Measurements from ENCODE around the gene PHF2. TPM values are rescaled to one million over a fixed set of nuclear protein-coding genes. Genes with fewer than 3 reads are reported as not detected.

Gene PHF2
- 10 to 100 TPM; 19.7 to 19.9 TPM for total RNA-seq

DNA sequence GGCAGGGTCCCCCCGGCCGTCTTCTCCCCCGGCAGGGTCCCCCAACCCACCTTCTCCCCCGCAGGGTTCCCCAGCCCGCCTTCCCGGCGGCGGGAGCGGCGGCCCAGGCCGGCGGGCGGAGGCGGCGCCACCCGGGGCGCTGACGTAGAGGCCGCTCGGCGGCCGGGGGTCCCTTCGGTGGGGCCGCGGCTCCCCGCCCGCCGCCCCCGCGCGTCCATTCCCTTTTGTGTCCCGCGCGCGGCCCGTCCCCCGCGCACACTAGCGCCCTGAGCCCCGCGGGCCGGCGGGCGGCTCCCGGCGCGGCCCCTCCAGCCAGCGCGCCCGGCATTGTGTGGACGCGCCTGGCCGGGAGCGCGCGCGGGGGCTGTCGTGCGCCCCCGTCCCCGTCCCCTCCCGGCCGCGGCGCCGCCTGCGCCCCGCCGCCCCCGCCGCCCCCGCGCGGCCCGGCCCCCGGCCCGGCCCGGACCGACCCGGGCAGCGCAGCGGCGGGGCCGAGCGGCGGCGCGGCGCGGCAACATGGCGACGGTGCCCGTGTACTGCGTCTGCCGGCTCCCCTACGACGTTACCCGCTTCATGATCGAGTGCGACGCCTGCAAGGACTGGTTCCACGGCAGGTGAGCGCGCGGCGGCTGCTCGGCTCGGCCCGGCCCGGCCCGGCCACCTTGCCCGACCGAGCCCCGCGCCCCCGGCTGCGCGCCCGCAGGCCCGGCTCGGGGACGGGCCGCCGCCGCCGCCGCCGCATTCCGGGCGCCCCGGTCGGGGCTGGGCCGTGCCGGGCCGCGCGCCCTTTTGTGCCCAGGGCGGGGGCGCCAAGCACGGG is at the start of gene PHF2:
Gene PHF2 (plus strand): TSS at position 327 of the 820 bp plus-strand sequence. CDS start 190 bp downstream, at position 517.
- POLR2A ChIA-PET, result interaction anchor here (0.6 to 2.4 kb wide), 4 partner anchors 10 to 436 kb away, joined by 3 to 17 read pairs (median 3); no protein-coding TSS in a partner anchor

DNA sequence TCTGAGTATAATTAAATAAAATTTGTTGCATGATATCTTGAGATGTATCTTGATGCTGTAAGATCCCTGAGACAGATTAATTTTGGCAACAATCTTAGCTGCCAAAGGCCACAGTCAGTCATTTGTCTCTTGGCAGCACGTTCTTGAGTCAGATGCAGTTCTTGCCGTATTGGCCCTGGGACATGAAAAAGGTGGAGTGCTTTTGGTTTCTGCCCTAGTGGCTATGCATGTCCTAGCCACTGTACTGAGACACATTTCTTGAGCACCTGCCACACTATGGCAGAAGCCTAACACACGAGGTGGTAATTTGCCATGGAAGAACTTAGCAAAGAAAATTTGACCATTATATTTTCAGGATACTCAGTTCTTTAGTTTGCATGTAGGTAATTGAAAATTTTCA is 45.0 kb upstream of the PHF2 start:
- ChIA-PET POLR2A (no interaction called here), CTCF (no interaction called here)

More for the DNA sequence above, at the start of gene PHF2:
- CTCF ChIA-PET, result interaction anchor here (1.9 kb wide), 1 partner anchor 10 kb away, joined by 9 read pairs; no protein-coding TSS in a partner anchor

DNA sequence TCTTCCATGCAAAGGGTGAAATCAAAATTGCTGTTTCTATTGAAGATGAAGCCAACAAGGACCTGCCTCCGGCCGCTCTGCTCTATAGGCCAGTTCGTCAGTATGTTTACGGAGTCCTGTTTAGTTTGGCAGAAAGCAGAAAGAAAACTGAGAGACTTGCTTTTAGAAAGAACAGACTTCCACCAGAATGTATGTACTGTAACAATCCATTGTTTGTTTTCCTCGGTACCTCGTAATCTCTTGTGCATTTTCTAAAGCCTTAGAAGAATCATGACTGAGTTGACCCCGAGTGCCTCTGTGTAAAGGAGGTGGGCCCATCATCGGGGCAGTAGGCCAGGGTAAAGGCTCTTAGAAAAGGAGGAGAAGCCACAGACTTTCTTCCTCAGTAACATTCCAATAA is 44.2 kb upstream of the PHF2 start:
- ChIA-PET CTCF (no interaction called here), POLR2A (no interaction called here)

DNA sequence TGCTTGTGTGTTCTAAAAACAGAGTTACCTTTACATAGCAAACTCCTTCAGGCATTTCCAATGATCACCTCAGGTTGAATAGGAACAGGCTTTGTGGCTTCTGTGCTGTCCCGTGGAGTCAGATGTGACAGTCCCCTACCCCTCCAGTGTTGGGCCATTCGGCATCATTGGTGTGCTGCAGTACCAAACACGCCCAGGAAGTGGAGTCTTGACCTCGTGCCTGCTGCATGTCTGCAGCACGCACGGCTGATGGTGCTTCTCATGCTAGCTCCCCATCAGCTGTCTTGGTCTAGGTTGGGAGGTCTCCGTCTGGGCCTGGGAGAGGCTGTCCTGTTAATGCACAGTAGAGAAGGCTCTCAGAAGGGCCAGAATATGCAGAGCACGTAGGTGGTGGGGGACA is 42.5 kb upstream of the PHF2 start:
- ChIA-PET POLR2A (no interaction called here), CTCF (no interaction called here)

DNA sequence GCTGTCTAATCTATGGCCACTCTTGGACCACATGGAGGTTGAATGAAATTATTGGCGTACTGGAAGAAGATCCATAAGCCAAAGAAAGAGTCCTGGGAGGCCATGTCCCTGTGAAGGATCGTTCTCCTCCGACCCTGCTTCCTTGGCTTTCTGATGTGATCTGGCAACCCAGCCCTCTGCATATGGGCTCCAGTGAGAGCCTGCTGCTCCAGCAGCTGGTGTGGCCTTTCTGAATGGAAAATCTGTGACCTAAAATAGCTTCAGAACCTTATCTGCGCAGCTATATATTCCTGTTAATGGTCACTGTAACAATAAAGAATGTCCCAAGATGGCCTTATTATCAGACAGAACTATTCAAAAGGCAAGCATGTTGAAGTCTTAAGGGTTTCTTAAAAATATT is 40.2 kb upstream of the PHF2 start:
- CTCF ChIA-PET, result no interaction called here
- POLR2A ChIA-PET, result no interaction called here

DNA sequence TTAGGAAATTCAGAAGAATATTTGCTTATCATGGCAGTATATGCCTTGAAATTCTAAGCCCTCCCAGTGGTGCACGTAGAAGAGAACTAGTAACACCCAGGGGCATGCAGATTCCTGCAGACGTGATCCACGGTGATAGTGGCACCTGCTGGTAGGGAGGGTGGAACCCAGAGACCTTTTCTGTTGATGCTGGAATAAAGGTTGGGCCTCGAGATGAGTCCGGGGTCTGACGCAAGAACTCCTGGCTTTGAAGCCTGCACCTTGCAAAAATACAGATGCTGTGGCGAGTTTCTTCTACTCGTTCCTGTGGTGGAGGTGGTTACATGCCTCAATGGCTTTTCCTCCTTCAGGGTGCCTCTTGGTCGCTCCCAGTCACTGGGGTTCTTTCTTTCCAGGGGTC is 39.5 kb upstream of the PHF2 start:
- CTCF ChIA-PET, result no interaction called here
- POLR2A ChIA-PET, result no interaction called here

DNA sequence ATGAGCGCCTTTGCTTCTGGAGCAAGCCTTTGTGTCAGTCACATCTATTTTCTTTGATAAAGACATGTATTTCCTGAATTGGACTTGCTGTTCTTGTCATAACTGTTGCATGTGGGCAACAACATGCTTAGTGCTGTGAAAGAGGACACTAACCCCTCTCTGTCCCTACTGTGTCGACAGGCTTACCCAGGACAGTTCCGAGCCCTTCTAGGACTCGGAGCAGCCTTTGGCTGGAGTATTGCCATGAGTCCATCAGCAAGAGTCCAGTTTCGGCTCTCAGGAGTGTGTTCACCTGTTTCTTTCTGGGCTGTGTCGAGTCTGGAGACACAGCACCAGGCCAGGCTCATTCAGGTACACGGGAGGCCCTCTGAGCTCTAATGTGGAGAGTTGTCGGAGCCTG is 36.1 kb upstream of the PHF2 start:
- ChIA-PET POLR2A (no interaction called here), CTCF (interaction anchor here (0.6 kb wide), 1 partner anchor 95 kb away, joined by 5 read pairs; no protein-coding TSS in a partner anchor)

DNA sequence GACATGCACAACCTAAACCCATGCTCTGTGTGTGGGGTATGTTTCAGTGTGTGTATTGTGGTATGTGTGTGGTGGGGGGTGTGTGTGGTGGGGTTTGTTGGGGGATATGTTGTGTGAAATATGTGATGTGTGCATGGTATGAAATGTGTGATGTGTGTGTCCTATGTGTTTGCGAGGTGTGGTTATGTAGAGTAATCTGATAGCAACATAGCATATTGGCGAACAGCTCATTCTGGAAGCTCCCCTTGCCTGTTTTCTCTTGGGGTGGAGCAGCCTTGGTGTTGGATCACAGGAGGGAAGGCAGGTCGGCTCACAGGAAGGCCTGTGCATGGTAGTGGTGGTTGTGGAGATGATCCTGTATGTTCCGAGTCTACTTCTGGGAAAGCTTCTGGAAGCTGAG is 35.4 kb upstream of the PHF2 start:
- POLR2A ChIA-PET, result no interaction called here

DNA sequence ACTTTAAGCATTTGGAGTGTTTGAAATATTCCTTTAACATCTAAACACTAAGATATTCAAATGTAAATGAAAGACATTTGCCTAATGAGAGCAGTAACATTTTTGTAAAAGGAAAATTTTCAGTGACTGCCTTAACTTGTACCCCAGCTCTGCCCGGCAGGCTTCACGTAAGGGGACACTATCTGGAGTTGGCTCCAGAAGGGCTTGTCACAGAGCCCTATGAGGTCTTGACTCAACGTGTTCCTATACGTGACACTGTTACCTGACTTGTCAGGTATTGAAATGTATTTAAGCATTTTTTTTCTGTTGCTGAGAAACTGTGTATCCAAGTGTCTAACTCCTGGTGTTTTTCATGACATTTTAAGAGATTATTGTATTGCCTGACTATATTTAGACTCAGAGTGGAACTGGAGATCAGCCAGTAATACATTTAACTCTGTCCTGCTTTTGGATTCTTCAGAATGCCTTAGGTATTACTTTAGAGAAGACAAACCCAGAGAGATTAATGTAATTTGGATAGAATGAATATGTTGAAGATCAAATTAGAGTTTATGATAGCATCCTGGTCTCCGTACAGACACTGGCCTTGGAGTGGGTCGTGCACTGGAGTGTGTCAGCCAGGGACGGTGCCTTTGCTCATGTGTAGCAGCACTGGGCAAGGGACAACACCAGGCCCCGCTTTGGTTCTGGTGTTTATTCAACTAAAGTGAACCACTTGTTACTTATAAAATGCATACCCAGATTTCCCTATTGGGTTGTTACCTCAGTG is 34.6 kb upstream of the PHF2 start:
- CTCF ChIA-PET, result no interaction called here
- POLR2A ChIA-PET, result no interaction called here

More for the DNA sequence above, 35.4 kb upstream of the PHF2 start:
- CTCF ChIA-PET, result interaction anchor here (0.6 to 0.7 kb wide), 2 partner anchors 96 to 599 kb away, joined by 3 to 5 read pairs; no protein-coding TSS in a partner anchor

DNA sequence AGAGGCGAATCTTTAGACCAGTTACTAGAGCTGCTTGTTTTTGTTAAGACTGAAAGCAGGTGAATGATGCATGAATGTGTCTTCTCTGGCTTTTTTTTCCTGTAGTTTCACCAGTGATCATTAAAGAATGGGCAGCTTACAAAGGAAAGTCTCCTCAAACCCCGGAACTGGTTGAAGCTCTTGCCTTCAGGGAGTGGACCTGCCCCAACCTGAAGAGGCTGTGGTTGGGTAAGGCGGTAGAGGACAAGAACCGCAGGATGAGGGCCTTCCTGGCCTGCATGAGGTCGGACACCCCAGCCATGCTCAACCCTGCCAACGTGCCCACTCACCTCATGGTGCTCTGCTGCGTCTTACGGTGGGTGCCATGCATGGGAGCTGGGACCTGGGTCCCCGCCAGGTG is 33.3 kb upstream of the PHF2 start:
- ChIA-PET POLR2A (no interaction called here), CTCF (no interaction called here)

DNA sequence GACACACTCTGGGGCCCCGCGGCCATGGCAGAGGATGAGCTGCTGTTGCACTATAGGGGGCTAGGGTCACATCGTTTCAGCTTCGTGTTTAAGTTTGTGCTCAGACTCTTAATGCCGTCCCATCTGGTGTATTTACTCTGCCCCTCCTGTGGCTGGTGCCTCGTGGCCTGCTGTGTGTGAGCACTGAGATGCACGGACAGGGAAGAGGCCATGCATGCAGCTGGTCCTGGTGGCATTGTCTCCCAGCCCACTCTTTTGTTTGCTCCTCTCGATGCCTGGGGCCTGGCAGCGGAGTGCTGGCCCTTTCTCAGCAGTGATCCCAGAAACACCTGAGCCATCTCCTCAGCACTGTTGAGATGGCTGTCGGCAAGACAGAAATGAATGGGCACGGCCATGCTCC is 30.0 kb upstream of the PHF2 start:
- POLR2A ChIA-PET, result no interaction called here
- CTCF ChIA-PET, result interaction anchor here (1.8 kb wide), 1 partner anchor 20 kb away, joined by 4 read pairs; no protein-coding TSS in a partner anchor

DNA sequence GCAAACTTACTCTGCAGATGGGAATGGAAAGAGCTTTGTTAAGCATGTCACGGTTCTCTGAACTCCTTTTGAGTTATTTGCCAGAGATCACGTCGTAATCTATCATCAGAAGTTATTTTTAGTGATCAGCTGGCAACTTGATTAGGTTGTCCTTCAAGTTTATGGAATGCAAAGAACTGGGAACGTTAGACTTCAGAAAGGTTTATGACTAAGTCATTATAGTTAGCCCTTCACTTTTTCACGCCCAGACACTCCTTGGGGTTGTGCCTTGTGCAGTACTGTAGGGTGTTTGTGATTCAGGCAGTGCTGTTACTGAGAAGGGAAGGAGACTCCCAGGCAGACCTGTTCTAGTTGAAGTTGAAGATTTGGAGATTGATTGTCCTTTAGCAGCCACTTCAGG is 26.8 kb upstream of the PHF2 start:
- CTCF ChIA-PET, result interaction anchor here (0.6 kb wide), 1 partner anchor 44 kb away, joined by 5 read pairs; no protein-coding TSS in a partner anchor
- POLR2A ChIA-PET, result no interaction called here

DNA sequence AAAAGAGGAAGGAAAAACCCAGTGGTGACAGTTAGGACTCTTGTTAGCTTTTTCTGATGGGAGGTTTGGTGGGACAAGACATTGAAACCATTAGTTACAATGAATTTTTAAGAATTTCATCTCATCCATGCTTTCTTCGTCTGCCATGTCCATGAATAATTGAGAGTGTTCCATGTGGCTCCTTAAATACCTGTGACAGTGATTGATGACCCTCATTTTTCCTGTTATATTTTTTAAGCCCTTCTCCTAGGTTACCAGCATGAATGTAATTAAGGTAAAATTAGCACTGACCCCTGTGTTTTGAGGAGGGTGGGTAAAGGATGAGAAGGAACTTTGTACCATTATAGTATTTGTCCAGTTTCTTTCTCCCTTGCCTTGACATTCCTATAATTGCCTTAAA is 23.5 kb upstream of the PHF2 start:
- ChIA-PET CTCF (no interaction called here), POLR2A (no interaction called here)

DNA sequence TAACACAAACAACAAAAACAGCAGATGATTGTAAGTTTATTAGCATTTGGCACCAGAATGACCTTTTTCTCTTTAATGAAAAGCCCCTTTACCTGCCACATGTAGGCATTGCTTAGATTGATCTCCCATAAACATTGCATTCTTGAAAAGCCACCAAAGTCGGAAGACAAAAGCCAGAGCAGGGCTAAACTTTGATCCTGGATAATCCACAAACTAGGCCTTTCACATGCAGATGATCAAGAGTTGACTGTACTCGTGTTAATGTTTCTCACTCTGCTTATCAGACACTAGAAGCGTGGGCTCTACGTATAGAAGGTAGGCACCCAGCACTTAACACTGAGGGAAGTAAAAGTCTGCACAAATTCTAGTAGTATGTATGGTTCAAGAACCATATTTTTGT is 21.0 kb upstream of the PHF2 start:
- ChIA-PET CTCF (interaction anchor here (1.1 kb wide), 1 partner anchor 11 kb away, joined by 4 read pairs; no protein-coding TSS in a partner anchor), POLR2A (no interaction called here)

DNA sequence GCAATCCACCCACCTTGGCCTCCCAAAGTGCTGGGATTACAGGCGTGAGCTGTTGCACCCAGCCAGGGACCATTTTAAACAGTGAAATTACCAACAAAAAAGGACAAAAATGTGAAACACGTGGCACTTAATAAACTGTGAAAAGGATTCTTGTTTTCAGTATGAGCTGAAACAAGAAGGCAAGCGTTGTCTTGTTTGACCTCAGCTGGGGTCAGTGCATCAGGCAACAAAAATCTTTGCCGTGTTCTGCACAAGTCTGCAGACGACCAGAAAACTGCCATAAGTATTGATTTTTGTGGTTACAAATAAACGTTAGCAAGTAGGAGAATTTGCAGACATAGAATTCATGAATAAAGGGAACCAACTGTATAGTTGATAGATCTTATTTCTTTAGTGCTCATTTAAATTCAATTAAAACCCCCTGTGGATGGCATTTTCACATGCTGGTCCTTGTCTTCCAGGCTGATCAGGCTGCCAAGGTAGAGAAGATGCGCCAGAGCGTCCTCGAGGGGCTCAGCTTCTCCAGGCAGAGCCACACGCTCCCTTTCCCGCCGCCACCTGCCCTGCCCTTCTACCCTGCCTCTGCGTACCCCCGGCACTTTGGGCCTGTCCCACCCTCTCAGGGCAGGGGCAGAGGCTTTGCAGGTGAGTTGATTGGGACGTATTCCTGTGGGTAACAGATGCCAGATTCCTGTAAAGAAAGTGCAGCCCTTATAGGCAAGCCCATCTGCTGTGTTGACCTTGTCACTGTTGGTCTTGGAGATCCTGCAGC is 18.8 kb upstream of the PHF2 start:
- ChIA-PET POLR2A (no interaction called here), CTCF (no interaction called here)

DNA sequence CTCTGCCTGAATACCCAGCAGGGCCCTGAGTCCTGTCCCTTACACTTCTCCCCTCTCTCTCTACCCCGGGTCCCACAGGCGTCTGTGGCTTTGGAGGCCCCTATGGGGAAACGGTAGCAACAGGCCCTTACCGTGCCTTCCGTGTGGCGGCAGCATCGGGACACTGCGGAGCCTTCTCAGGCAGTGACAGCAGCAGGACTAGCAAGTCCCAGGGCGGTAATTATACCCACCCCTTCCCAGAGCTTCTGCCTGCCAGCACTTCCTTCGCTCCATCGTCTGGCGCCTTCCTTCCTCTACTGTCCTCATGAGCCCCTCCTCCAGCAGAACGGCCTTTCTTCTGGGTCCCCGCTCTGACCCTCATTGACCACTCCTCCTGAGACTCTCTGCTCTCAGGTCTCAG is 17.9 kb upstream of the PHF2 start:
- ChIA-PET CTCF (no interaction called here), POLR2A (no interaction called here)

DNA sequence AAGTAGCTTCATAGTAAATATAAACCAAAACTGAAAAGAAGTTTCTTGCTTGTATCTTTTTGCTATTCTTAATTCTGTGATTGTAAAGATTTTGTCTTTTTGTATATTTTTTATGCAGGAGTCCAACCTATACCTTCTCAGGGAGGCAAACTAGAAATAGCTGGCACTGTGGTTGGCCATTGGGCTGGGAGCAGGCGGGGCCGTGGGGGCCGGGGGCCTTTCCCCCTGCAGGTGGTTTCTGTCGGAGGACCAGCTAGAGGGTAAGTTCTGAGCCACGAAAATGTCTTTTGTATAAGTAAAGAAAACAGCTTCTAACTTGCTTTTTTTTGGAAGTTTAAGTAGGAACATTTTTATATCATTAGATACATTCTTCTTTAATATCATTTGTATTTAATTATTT is 15.4 kb upstream of the PHF2 start:
- POLR2A ChIA-PET, result no interaction called here
- CTCF ChIA-PET, result no interaction called here

DNA sequence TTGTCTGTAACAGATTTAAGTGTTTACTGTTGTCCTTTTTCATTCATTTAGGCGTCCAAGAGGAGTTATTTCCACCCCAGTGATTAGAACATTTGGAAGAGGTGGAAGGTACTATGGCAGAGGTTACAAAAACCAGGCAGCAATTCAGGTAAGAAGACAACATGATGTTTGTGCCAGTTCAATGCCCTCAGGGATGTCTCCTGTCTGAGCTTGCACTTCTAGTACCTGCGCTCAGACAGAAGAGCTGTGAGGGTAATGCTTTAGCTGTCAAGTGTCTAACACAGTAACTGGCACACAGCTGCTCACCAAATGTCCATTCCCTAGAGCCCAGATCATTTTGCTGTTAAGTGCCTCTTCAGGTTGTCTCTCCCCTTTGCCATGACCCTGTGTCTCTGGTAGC is 14.2 kb upstream of the PHF2 start:
- ChIA-PET CTCF (no interaction called here), POLR2A (no interaction called here)

DNA sequence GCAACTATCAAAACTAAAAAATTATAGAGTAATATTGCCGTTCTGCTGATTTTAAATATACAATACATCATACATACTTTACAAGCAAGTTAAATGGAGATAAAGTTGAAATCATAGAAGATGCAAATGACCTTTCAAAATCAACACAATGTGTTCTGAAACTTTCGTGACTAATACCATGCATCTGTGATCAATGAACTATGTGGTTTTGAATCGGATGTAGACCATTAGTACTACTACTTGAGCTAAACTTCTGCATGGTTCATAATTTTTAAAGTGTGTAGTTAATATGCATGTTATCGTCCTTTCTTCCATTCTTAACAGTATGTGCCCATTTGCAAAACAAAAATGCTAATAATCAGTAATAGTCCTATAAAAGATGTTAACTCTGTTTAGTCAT is 11.3 kb upstream of the PHF2 start:
- ChIA-PET POLR2A (interaction anchor here (0.6 kb wide), 1 partner anchor 60 kb away, joined by 13 read pairs; no protein-coding TSS in a partner anchor), CTCF (interaction anchor here (1.9 kb wide), 1 partner anchor 16 kb away, joined by 9 read pairs; no protein-coding TSS in a partner anchor)
